Activated T-cell treated with anti-CD3 and anti-CD28 coated beads, Interleukin-2, amount 50 U/mL, for 4 hours (primary cell): ENCODE measurements around the gene ARSB. TPM values are rescaled to one million over a fixed set of nuclear protein-coding genes. Genes with fewer than 3 reads are reported as not detected.

ENCODE experiments used
- ATAC-seq, 2 donors: fragments of 200-7000 bp; cut with Tn5 transposase; one replicate each; pipeline ENCODE4 v1.10.0; 2021
- DNase-seq: peaks from one replicate; pipeline ENCODE4 v3.0.0-alpha.2; 2020
- H3K27me3 Mint-ChIP-seq: one replicate; pipeline ENCODE4 v1.8.0; 2021; ENCODE audit warnings: low read depth, mixed read lengths
- H3K36me3 Mint-ChIP-seq: one replicate; pipeline ENCODE4 v1.8.0; 2022; ENCODE audit warnings: mixed read lengths; ENCODE audit not compliant: insufficient read depth
- H3K4me1 Mint-ChIP-seq: one replicate; pipeline ENCODE4 v1.8.0; 2021; ENCODE audit warnings: low read depth, mixed read lengths
- H3K4me3 Mint-ChIP-seq: one replicate; pipeline ENCODE4 v1.8.0; 2021; ENCODE audit warnings: mild to moderate bottlenecking, moderate library complexity, mixed read lengths
- H3K9me3 Mint-ChIP-seq: one replicate; pipeline ENCODE4 v1.8.0; 2021; ENCODE audit warnings: mixed read lengths
- total RNA-seq, 3 donors: library from RNA; stranded (reverse); gene quantifications; one replicate each; pipeline ENCODE4 v1.2.1, GENCODE V29; 2021

ARSB gene
- total RNA-seq, 3 donors from 2014 or later: 9.4 to 12.7 (median 11.0) TPM

DNA sequence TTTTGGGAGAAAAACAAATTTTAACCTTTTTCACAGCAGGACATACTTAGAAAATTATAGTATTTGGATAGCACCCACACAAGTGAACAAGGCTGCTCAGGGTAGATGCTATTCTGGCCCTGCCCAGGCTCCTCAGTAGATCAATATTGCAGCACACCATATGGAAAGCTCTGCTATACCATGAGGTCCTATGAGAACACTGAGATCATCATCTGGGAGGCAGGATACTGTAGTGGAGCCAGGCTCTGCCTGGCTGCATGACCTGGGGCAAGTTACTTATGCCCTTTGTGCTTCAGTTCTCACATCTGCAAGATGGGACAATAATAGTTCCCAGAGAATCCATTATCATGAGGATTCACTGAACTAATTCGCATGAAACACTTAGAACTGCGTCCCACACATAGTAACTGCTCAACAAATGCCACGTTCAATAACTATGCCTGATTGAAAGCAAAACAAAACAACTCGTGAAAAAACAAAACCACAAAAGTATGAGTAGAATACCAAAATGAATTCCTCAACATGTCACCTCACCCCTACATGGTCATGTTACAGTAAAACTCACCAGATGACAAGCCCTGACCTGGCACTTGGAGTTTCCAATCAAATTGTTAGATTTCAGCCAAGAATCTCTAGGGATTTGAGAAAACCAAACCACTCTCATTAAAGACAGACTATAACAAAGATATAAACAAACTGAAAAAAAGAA, 31.9 kb downstream of the ARSB start:
- H3K36me3 Mint-ChIP-seq: peaks cover 29% of the 10 kb centered on the region
- peaks cover 5% of the 10 kb centered on the region for H3K4me1 Mint-ChIP-seq
- DNase-seq (no peak), ATAC-seq (peak; percentile 51 to 72)
- H3K4me3 Mint-ChIP-seq: no peak overlapping the region
- no peaks in the 10 kb centered on the region for H3K9me3 Mint-ChIP-seq
- no peaks in the 10 kb centered on the region for H3K27me3 Mint-ChIP-seq

GRCh38 chr5:78930721-78931120, 54.4 kb downstream of the ARSB start:
- DNase-seq (no peak), ATAC-seq (no peak)
- Mint-ChIP-seq H3K27me3 (no peaks in the 10 kb centered on the region), H3K4me1 (no peaks in the 10 kb centered on the region), H3K4me3 (no peak overlapping the region), H3K9me3 (no peaks in the 10 kb centered on the region), H3K36me3 (peaks cover 4% of the 10 kb centered on the region)

DNA sequence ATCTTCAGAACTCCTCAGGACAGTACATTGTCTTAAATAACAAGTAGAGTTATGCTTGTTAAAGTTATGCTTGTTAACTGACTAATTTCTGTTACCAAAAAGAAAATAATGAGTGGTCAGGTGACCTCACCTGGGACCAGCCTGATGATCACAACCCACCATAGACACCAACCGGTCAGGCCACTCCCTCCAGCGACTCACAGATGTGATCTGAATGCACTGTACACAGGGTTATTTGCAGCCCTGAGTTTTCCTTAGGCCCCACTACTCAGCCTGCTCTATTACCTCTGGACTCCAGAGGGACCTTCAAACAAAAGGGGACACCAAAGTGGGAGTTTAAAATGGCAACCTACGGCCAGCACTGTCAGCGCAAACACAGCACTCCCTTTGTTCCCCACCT, 55.3 kb downstream of the ARSB start:
- H3K27me3 Mint-ChIP-seq: no peaks in the 10 kb centered on the region
- H3K9me3 Mint-ChIP-seq: no peaks in the 10 kb centered on the region
- H3K4me3 Mint-ChIP-seq: no peak overlapping the region
- no peaks in the 10 kb centered on the region for H3K4me1 Mint-ChIP-seq
- ATAC-seq (no peak), DNase-seq (no peak)
- H3K36me3 Mint-ChIP-seq: peaks cover 4% of the 10 kb centered on the region

DNA sequence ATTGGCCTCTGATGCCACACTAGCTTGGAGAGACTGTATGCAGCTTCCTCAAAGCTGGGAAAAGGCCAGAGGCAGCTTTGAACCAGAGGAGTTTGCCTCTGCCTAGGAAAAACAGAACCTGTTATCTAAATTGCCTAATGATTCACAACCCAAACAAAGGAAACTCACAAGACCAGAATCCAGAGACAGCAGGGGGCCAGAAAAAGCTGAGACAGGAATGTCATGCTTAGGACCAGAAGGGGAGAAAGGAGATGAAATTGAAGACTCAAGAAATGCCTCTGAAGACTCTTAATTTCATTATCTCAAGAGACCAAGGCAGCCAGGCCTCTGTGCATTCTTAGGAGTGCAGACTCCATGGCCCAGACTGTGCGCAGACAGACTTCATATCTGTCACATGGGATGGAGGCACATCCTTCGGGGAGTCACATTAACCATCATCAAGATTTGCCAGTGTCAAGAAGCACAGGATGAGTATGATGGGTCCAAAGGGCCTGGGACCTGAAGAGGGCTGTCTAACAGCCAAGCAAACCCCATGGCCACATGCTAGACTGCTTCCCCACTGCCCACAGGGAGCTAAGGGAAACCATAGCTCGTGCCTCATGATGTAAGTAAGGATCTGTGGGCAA, 57.3 kb downstream of the ARSB start:
- Mint-ChIP-seq H3K9me3 (no peaks in the 10 kb centered on the region), H3K36me3 (peaks cover 8% of the 10 kb centered on the region), H3K4me1 (no peaks in the 10 kb centered on the region), H3K4me3 (no peak overlapping the region), H3K27me3 (no peaks in the 10 kb centered on the region)
- ATAC-seq (no peak), DNase-seq (no peak)

DNA sequence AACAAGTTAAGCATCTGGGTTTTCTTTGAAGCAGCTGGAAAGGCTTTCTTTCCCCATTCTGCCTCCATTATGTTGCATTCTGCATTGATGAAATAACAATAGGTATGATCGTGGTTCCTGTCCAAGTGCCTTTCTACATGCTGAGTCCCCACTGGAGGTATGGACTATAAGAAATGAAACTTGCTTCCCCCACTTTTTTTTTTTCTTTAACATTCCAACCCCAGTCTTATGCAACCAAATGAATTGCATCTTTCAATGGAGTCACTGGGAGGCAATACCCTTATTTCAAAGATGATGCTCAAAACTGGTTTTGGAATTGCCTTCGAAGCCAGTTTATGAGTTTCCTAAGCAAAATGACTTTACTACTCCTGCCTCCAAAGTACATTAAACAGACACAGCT, 58.9 kb downstream of the ARSB start:
- Mint-ChIP-seq H3K4me1 (no peaks in the 10 kb centered on the region), H3K27me3 (no peaks in the 10 kb centered on the region), H3K9me3 (no peaks in the 10 kb centered on the region), H3K36me3 (peaks cover 9% of the 10 kb centered on the region), H3K4me3 (no peak overlapping the region)
- DNase-seq (no peak), ATAC-seq (no peak)

- no peak for ATAC-seq
- Mint-ChIP-seq H3K36me3 (peaks cover 9% of the 10 kb centered on the region), H3K4me3 (no peak overlapping the region), H3K9me3 (no peaks in the 10 kb centered on the region), H3K4me1 (no peaks in the 10 kb centered on the region), H3K27me3 (no peaks in the 10 kb centered on the region)
- DNase-seq: no peak
Observed at GRCh38 chr5:78925129-78925876, 59.8 kb downstream of the ARSB start.

DNA sequence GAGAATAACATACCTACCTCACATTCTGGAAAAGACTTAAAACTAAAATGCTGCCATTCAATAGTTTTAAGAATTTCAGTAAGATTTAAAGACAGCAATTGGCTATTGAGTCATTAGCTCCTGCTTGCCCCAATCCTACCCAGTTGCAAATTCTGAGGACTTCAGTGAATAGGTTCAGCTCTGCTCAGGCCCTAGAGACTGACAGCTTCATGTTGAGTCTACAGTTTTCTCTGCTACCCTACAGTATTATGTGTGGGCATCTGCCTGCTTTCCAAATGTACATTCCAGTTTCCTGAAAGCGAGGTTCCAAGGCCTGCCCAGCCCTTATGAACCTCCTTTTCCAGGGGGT, 61.5 kb downstream of the ARSB start:
- no peak for ATAC-seq
- H3K9me3 Mint-ChIP-seq: no peaks in the 10 kb centered on the region
- peaks cover 5% of the 10 kb centered on the region for H3K36me3 Mint-ChIP-seq
- H3K4me3 Mint-ChIP-seq: no peak overlapping the region
- H3K4me1 Mint-ChIP-seq: no peaks in the 10 kb centered on the region
- DNase-seq: no peak
- no peaks in the 10 kb centered on the region for H3K27me3 Mint-ChIP-seq

DNA sequence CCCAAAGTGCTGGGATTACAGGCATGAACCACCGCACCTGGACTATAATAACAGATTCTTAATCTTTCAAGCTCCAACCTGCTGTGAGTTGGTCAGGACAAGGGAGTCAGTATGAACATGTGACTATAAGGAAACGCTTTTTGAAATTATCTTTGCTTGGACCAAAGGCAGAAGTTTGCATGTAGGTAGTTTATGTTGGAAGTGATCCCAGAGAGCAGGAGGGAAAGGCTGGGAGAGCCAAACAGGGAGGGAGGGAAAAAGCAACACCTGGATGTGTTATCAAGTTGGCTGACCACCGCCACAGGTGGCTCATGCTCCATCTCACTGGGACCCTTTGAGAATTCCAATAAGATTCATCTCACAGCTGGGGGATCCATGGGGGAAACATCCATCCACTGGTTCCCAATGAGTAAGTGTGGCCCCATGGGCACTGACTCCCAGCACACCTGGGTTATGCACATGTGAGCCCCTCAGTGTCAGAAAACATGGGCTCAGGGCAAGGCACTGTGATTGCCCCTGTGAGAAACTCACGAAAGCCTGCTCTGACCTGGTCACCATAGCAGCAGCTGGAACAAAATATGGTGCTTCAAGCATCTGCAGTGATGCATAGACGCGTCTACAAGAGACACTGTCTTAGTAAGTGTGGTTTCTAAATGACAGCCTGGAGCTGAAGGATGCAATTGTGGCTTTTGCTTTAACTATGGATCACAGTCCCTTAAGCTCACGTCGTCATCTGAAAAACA, 62.1 kb downstream of the ARSB start:
- no peak for DNase-seq
- peaks cover 5% of the 10 kb centered on the region for H3K36me3 Mint-ChIP-seq
- peak in 1 of 2 donors; percentile 35 for ATAC-seq

DNA sequence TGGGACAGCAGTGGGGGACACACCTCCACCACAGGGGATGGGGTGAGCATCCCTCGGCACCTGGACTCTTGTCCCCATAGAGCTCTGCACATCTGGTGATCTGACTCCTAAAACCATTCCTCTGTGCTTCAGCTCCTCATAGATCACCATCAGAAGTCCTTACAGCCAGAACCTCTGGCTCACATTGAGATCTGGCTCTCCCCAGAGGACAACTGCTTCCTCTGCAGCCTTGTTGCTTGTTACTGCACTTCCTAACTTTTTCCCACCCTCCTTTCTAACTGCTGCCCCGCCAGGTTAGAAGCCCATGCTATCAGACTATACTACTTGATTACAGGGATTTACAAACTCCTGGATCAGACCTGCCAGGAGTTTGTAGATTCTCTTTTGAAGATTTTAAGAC, 64.5 kb downstream of the ARSB start:
- DNase-seq (no peak), ATAC-seq (no peak)
- Mint-ChIP-seq H3K4me1 (no peaks in the 10 kb centered on the region), H3K27me3 (no peaks in the 10 kb centered on the region), H3K9me3 (no peaks in the 10 kb centered on the region), H3K36me3 (peaks cover 5% of the 10 kb centered on the region), H3K4me3 (no peak overlapping the region)

More for the DNA sequence above, 62.1 kb downstream of the ARSB start:
- H3K9me3 Mint-ChIP-seq: no peaks in the 10 kb centered on the region
- no peaks in the 10 kb centered on the region for H3K27me3 Mint-ChIP-seq
- no peaks in the 10 kb centered on the region for H3K4me1 Mint-ChIP-seq
- H3K4me3 Mint-ChIP-seq: no peak overlapping the region

GRCh38 chr5:78919796-78920195, 65.3 kb downstream of the ARSB start:
- DNase-seq: no peak
- Mint-ChIP-seq H3K4me3 (no peak overlapping the region), H3K9me3 (no peaks in the 10 kb centered on the region), H3K4me1 (no peaks in the 10 kb centered on the region), H3K36me3 (peaks cover 5% of the 10 kb centered on the region), H3K27me3 (no peaks in the 10 kb centered on the region)
- no peak for ATAC-seq

DNA sequence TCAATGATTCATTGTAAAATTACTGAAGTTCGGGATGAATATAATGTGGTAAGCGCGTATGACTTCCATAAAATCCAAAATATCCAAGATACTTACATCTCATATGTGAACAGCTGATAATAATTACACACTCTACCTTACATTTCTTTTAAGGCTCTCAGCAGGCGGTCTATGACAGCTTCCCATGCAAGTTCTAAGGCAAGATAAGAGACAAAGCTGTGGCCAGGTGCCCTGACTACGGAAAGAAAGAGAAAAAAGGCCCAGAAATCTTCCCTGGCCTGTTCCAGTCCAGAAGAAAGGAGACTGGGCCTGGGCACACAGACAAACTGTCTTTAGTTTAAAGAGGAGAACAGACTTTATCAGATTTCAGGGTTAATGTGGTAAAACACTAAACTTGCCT, 69.1 kb downstream of the ARSB start:
- no peaks in the 10 kb centered on the region for H3K9me3 Mint-ChIP-seq
- no peaks in the 10 kb centered on the region for H3K36me3 Mint-ChIP-seq
- no peaks in the 10 kb centered on the region for H3K4me1 Mint-ChIP-seq
- no peaks in the 10 kb centered on the region for H3K27me3 Mint-ChIP-seq
- DNase-seq (no peak), ATAC-seq (no peak)
- H3K4me3 Mint-ChIP-seq: no peak overlapping the region

GRCh38 chr5:78915170-78915569, 69.9 kb downstream of the ARSB start:
- no peaks in the 10 kb centered on the region for H3K9me3 Mint-ChIP-seq
- no peak overlapping the region for H3K4me3 Mint-ChIP-seq
- peaks cover 6% of the 10 kb centered on the region for H3K36me3 Mint-ChIP-seq
- DNase-seq: no peak
- no peaks in the 10 kb centered on the region for H3K4me1 Mint-ChIP-seq
- ATAC-seq: no peak
- no peaks in the 10 kb centered on the region for H3K27me3 Mint-ChIP-seq

GRCh38 chr5:78912811-78913210, 72.3 kb downstream of the ARSB start:
- no peak for DNase-seq
- Mint-ChIP-seq H3K9me3 (no peaks in the 10 kb centered on the region), H3K27me3 (no peaks in the 10 kb centered on the region), H3K4me1 (peaks cover 3% of the 10 kb centered on the region), H3K4me3 (no peak overlapping the region), H3K36me3 (peaks cover 11% of the 10 kb centered on the region)
- no peak for ATAC-seq

DNA sequence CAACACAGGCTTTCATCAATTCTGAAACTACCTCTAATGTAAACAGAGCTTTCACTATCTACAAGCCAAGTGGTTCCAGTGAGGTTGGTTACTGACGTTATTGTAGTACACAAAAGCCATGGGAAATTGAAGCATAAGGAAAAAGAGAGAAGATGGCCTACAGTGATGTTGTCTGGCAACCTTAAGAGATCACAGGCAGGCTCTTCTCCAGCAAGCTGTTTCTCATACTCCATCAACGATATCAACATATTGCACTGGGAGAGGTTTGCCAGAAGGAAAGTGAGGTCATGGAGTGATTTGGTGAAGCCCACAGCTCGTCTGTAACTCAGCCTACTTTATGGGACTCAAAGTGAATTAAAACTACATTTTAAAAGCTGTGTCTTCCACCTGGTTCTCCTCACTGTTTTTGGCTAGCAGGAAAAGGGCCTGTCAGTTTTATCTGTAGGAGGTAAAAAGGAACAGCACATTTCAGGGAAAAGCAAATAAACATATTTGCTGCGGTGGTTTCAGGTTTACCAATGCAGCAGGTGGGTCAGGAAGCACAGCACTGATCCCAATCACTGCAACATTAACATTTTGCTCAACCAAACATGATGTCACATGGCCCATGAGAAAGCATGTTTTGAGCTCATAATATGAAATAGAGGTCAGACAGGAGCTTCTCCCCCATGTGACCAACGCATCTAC, 72.9 kb downstream of the ARSB start:
- H3K9me3 Mint-ChIP-seq: no peaks in the 10 kb centered on the region
- ATAC-seq (no peak), DNase-seq (no peak)
- H3K36me3 Mint-ChIP-seq: peaks cover 11% of the 10 kb centered on the region
- H3K27me3 Mint-ChIP-seq: no peaks in the 10 kb centered on the region
- peaks cover 3% of the 10 kb centered on the region for H3K4me1 Mint-ChIP-seq
- H3K4me3 Mint-ChIP-seq: no peak overlapping the region
